Activated T-helper 2 cell treated with anti-CD3 and anti-CD28 coated beads, Interferon-gamma antibody, Interleukin-2, Interleukin-4, amounts not matched to agents 10 μg/mL and 5 μg/mL and 100 μg/mL, durations not matched to agents 14 hours and 24 hours and 36 hours (primary cell): ENCODE data around the gene EEPD1. TPM values are rescaled to one million over a fixed set of nuclear protein-coding genes. Genes with fewer than 3 reads are reported as not detected.
"Not testable (repeated sequence)": the region's sequence is repeated elsewhere in the genome, so short reads cannot be mapped to it uniquely, and the experiment has no call there.

Source experiments
- DNase-seq: peaks from one replicate; pipeline ENCODE4 v3.0.0; 2021; ENCODE audit warnings: low spot score
- H3K27ac Mint-ChIP-seq: one replicate; pipeline ENCODE4 v1.8.0; 2021; ENCODE audit warnings: mixed read lengths
- H3K27me3 Mint-ChIP-seq: one replicate; pipeline ENCODE4 v1.8.0; 2021; ENCODE audit warnings: low read depth, mixed read lengths
- H3K36me3 Mint-ChIP-seq: one replicate; pipeline ENCODE4 v1.8.0; 2021; ENCODE audit warnings: low read depth, mixed read lengths
- H3K4me1 Mint-ChIP-seq: one replicate; pipeline ENCODE4 v1.8.0; 2021; ENCODE audit warnings: low read depth, mixed read lengths
- H3K4me3 Mint-ChIP-seq: one replicate; pipeline ENCODE4 v1.8.0; 2021; ENCODE audit warnings: low read depth, mild to moderate bottlenecking, moderate library complexity, mixed read lengths
- H3K9me3 Mint-ChIP-seq: one replicate; pipeline ENCODE4 v1.8.0; 2021; ENCODE audit warnings: mixed read lengths
- intact Hi-C: fragments of 100-400 bp; cut with micrococcal nuclease; formaldehyde crosslinking; loops from one replicate; pipeline ENCODE4 v1.15.1; 2023
- total RNA-seq: library from RNA; stranded (reverse); gene quantifications from 2 replicates; pipeline ENCODE4 v1.2.3, GENCODE V29; 2022

The EEPD1 gene
- total RNA-seq, 1 donor from 2014 or later: 0.57 TPM

DNA sequence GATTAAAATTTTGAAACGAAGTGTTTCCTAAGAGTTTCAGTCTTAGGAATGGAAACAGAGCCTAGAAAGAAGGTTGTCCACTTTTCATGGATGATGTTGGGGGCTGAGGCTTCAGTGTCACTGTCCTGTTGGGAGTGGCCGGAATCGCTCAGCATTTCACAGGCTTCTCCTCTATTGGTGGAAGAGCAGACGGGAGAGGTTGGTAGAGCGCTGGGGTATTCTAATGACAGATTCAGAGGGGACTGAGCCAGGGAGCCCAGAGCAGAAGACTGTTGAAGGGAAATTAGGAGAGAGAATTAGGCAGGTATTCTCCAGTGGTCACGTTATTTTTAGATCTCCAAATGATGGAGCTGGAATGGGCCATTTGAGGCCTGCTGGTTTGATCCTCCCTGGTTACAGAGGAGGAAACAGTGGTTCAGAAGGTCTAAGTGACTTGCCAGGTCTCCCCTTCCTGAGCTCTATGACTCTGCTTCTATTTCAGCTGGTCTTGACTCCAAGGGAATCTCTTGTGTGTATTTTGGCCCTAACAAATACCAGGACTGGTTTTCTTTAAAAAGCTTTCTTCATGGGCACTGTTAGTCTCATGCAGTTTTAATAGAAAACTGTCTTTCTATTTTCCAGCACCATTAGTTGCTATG, 35.7 kb upstream of the EEPD1 start:
- no peak overlapping the region for H3K4me3 Mint-ChIP-seq
- intact Hi-C loops: loop anchor here (5.0 to 10.0 kb wide), 4 partner anchors 35 to 393 kb away; partner anchors contain the start of genes EEPD1 and SEPTIN7
- peaks cover 25% of the 10 kb centered on the region for H3K27me3 Mint-ChIP-seq
- DNase-seq: no peak
- H3K9me3 Mint-ChIP-seq: peaks cover 5% of the 10 kb centered on the region
- H3K27ac Mint-ChIP-seq: peak overlapping the region; percentile 44
- H3K36me3 Mint-ChIP-seq: no peaks in the 10 kb centered on the region
- H3K4me1 Mint-ChIP-seq: peaks cover 27% of the 10 kb centered on the region

DNA sequence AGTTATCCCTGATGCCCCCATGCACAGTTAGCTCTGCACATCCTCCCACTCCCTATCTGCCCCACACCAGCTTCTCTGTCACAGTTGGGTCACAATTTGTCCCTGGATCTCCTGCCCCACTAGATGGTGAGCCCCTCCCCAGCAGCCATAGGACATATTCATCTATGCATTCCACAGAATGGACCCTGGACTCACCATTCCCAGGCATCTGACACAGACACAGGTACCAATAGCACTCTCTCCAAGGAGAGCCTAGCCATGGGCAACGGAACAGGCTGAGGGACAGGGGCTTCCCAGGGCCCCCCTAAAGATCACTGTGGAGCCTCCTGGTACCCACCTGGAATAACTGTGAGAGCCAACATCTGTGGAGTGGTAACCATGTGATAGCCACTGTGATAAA, 34.7 kb upstream of the EEPD1 start:
- H3K4me3 Mint-ChIP-seq: no peak overlapping the region
- no peaks in the 10 kb centered on the region for H3K36me3 Mint-ChIP-seq
- peaks cover 14% of the 10 kb centered on the region for H3K9me3 Mint-ChIP-seq
- no peak for DNase-seq
- peaks cover 27% of the 10 kb centered on the region for H3K4me1 Mint-ChIP-seq
- no peak overlapping the region for H3K27ac Mint-ChIP-seq
- intact Hi-C loops: loop anchor here (5.0 to 10.0 kb wide), 4 partner anchors 34 to 394 kb away; partner anchors contain the start of genes EEPD1 and SEPTIN7
- H3K27me3 Mint-ChIP-seq: peaks cover 27% of the 10 kb centered on the region

DNA sequence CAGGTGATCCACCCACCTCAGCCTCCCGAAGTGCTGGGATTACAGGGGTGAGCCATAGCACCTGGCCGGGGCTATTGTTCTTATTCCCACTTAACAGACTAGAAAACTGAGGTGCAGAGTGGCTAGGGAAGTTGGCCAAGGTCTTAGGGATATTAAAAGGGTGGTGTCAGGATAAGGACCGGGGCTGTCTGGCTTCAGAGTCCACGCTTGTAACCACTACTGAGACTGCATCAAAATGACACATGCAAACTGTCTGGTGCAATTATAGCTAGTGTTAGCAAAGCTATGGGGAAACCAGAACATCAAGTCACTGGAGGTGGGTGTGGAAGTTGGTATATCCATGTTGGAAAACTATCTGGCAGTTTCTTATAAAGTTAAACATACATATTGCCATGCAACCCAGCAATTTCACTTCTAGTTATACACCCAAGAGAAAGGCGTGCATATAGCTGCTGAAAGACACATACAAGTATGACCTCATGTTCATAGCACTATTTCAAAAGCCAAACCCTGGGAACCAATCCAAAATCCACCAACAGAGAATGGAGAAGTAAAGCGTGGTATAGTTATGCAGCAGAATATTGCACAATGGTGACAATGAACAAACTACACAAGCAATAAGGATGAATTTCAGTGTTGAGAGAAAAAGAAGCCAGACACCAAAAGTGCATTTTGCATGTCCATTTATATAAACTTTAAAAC, 33.9 kb upstream of the EEPD1 start:
- peaks cover 27% of the 10 kb centered on the region for H3K4me1 Mint-ChIP-seq
- no peak overlapping the region for H3K4me3 Mint-ChIP-seq
- H3K27me3 Mint-ChIP-seq: peaks cover 32% of the 10 kb centered on the region
- H3K27ac Mint-ChIP-seq: no peak overlapping the region
- DNase-seq: no peak
- H3K36me3 Mint-ChIP-seq: no peaks in the 10 kb centered on the region
- intact Hi-C loops: loop anchor here (5.0 to 10.0 kb wide), 4 partner anchors 33 to 394 kb away; partner anchors contain the start of genes EEPD1 and SEPTIN7
- H3K9me3 Mint-ChIP-seq: peaks cover 15% of the 10 kb centered on the region

DNA sequence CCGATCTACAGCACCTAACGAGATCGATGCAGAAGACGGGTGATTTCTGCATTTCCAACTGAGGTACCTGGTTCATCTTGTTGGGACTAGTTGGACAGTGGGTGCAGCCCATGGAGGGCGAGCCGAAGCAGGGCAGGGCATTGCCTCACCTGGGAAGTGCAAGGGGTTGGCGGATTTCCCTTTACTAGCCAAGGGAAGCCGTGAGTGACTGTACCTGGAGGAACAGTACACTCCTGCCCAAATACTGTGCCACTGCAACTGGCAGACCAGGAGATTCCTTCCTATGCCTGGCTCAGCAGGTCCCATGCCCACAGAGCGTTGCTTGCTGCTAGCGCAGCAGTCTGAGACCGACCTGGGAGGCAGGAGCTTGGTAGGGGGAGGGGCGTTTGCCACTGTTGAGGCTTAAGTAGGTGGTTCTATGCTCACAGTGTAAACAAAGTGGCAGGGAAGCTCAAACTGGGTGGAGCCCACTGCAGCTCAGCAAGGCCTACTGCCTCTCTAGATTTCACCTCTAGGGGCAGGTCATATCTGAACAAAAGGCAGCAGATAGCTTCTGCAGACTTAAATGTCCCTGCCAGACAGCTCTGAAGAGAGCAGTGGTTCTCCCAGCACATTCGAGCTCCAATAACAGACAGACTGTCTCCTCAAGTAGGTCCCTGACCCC, 32.9 kb upstream of the EEPD1 start:
- H3K27me3 Mint-ChIP-seq: peaks cover 36% of the 10 kb centered on the region
- intact Hi-C loops: loop anchor here (5.0 to 10.0 kb wide), 4 partner anchors 32 to 395 kb away; partner anchors contain the start of genes EEPD1 and SEPTIN7
- not testable (repeated sequence) for H3K4me3 Mint-ChIP-seq, H3K36me3 Mint-ChIP-seq, DNase-seq, H3K27ac Mint-ChIP-seq
- peaks cover 22% of the 10 kb centered on the region for H3K4me1 Mint-ChIP-seq
- peaks cover 23% of the 10 kb centered on the region for H3K9me3 Mint-ChIP-seq

DNA sequence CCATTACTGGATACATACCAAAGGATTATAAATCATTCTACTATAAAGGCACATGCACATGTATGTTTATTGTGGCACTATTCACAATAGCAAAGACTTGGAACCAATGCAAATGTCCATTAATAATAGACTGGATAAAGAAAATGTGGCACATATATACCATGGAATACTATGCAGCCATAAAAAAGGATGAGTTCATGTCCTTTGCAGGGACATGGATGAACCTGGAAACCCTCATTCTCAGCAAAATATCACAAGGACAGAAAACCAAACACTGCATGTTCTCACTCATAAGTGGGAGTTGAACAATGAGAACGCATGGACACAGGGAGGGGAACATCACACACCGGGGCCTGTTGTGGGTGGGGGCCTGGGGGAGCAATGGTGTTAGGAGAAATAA, 27.4 kb upstream of the EEPD1 start:
- peaks cover 26% of the 10 kb centered on the region for H3K9me3 Mint-ChIP-seq
- intact Hi-C loops, DNase-seq, H3K27ac Mint-ChIP-seq, H3K36me3 Mint-ChIP-seq, H3K4me3 Mint-ChIP-seq, H3K4me1 Mint-ChIP-seq: not testable (repeated sequence)
- peaks cover 33% of the 10 kb centered on the region for H3K27me3 Mint-ChIP-seq

DNA sequence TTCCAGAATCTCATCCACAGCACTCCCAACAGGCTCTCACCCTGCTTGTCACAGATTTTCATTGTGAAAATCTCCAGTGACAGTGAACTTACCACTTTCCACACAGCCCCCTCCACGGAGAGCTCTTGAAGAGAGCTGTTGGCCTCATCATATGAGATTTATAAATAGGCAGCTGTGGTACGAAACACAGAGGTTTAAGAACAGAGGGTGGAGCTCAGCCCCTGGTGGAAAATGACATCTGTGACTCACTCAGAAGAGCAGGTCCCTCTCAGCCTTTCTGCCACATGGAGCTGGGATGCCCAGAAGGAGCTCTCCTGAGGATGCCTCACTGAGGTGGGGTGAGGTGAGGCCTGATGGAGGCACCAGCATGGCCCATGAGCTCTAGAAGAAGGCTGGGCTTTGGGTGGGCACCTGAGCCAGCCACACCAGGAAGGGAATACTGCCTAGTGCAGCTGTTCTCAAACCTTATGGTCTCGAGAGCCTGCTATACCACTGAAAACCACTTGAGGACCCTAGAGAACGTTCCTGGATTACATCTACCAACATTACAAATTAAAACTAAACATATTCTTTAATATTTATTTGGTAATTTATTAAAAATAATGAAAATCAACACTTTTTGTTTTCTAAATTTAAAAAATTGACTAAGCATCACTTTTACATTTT, 25.8 kb upstream of the EEPD1 start:
- Mint-ChIP-seq H3K9me3 (peaks cover 22% of the 10 kb centered on the region), H3K4me3 (no peak overlapping the region), H3K27me3 (peaks cover 31% of the 10 kb centered on the region), H3K36me3 (no peaks in the 10 kb centered on the region), H3K27ac (no peak overlapping the region), H3K4me1 (no peaks in the 10 kb centered on the region)
- no peak for DNase-seq
- intact Hi-C loops: no loop called here

DNA sequence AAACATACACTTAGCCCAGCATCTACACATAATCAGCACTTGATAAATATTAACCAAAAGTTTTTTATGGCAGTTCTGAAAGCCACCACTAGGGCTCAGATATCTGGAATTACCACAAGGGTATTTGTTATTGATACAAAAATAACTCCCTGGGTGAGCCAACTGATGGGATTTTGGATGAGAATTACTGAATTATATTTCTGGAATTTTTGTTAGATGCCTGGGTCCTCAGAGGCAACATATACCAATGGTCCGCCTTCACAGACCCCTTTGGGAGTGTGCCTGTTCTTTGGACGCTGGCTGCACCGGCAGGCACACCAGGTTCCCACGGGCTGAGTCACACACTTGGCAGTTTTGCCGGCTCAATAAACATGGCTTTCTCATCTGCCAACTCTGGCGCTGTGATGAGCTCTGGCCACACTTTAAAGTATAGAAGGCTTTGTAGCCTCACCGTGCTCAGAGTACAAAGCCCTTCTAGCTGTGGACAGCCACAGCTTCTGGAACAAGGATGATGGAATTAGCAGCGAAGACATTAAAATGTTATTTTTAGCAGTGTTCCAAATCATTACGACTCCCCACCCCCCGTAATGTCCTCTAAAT, 24.5 kb upstream of the EEPD1 start:
- Mint-ChIP-seq H3K36me3 (no peaks in the 10 kb centered on the region), H3K27me3 (peaks cover 19% of the 10 kb centered on the region), H3K27ac (no peak overlapping the region), H3K4me3 (no peak overlapping the region), H3K9me3 (peaks cover 12% of the 10 kb centered on the region), H3K4me1 (no peaks in the 10 kb centered on the region)
- DNase-seq: no peak
- intact Hi-C loops: no loop called here

DNA sequence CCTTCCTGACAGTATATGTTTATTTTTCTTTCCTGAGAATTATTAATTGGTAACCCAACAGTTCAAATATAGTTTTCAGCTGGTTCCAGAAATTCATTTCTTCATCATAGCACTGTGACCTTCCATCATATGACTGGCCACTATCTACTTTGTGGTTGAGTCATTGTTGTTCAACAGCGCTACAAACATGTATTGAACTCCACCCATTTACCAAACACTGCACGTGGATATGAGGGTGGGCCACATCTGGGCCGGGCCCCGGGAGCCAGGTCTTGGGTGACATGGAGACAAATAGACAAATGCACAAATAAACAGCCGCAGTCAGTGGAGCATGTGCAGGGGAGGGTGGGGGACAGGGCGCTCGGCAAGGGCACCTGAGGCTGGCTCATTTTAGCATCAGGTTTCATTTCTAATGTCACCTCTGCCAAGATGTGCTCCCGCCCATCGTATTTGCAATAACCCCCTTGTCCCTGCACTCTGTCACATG, 24.0 kb upstream of the EEPD1 start:
- Mint-ChIP-seq H3K27ac (no peak overlapping the region), H3K9me3 (peaks cover 12% of the 10 kb centered on the region), H3K36me3 (no peaks in the 10 kb centered on the region), H3K4me3 (no peak overlapping the region), H3K27me3 (peaks cover 14% of the 10 kb centered on the region), H3K4me1 (no peaks in the 10 kb centered on the region)
- no peak for DNase-seq
- intact Hi-C loops: no loop called here

DNA sequence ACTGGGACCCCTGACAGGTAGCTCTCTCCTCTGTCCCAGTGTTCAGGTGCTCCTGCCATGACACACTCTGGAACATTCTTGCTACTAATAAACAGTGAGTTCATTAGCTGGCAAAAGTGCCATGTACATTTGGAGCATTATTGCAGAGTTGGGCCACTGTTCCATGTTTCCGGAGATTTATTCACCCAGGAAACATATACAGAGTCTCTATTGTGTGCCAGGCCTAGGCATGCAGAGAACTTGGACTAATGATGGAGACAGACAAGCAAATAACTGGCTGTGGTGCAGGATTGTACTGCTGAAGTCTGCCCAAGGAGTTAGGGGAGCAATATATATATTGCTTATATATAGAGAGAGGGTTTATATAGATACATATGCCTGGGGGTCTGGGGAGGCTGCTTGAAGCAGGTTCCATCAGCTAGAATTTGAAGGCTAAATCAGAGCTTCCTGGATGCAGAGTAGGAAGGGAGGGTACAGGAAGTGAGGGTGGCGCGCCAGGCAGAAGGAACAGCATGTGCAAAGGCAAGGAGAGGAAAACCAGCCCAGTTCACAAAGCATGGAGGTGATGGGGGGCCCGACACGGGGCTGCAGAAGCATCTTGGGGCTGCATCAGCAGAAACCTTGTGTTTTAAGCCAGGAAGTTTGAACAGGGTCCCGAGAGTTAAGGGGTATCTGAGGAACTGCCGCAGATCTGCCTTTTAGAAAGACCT, 22.7 kb upstream of the EEPD1 start:
- no peak overlapping the region for H3K27ac Mint-ChIP-seq
- DNase-seq: no peak
- H3K9me3 Mint-ChIP-seq: no peaks in the 10 kb centered on the region
- no peak overlapping the region for H3K4me3 Mint-ChIP-seq
- H3K4me1 Mint-ChIP-seq: no peaks in the 10 kb centered on the region
- no peaks in the 10 kb centered on the region for H3K36me3 Mint-ChIP-seq
- intact Hi-C loops: no loop called here
- H3K27me3 Mint-ChIP-seq: peaks cover 3% of the 10 kb centered on the region

DNA sequence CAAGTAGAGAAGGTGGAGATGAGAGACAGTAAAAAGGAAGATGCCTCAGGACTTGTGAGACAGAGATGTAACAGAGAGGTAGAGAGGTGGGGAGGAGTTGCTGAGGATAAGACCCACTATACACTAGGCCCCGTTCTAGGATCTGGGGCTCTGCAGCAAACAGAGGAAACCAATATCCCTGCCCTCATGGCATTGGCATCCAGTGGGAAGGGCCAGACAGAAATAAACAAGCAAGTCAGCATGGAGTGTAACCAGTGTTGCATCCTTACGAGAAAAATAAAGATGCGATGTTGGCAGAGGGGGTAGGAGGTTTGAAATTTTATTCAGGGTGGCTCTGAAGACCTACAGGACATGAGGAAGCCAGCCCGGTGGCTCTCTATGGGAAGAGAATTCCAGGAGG, 22.0 kb upstream of the EEPD1 start:
- no peaks in the 10 kb centered on the region for H3K4me1 Mint-ChIP-seq
- no peaks in the 10 kb centered on the region for H3K36me3 Mint-ChIP-seq
- H3K9me3 Mint-ChIP-seq: no peaks in the 10 kb centered on the region
- peaks cover 3% of the 10 kb centered on the region for H3K27me3 Mint-ChIP-seq
- H3K27ac Mint-ChIP-seq: no peak overlapping the region
- intact Hi-C loops: no loop called here
- no peak for DNase-seq
- H3K4me3 Mint-ChIP-seq: no peak overlapping the region

DNA sequence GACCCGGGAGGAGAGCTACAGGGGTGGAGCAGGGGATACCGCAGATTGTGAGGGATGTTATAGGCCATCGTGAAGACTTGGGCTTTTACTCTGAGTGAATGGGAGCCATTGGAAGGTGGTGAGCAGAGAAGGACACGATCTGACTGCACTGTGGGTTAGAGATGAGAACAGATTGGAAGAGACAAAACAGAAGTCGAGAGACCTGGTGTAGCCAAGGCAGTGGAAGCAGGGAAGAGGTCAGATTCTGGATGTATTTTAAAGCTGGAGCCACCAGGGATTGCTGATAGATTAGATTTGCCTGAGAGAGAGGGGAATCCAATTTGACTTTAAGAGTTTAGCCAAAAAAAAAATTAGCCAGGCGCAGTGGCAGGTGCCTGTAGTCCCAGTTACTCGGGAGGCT, 21.6 kb upstream of the EEPD1 start:
- Mint-ChIP-seq H3K9me3 (no peaks in the 10 kb centered on the region), H3K27ac (no peak overlapping the region)

DNA sequence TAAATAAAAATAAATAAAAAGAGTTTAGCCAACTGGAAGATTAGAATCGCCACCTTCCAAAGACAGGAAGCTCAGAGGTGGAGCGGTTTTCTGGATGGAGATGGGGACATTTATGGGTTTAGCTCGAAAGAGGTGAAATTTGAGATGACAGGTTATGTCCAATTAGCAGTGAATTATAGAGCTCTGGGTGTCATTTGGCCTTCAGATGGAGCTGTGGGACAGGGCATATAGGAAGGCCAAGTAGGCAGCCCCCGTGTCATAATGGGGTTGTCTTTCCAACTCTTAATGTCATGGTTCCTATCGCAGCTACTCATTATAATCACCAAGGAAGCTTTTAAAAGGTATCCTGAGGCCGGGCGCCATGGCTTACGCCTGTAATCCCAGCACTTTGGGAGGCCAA, 21.0 kb upstream of the EEPD1 start:
- H3K36me3 Mint-ChIP-seq: no peaks in the 10 kb centered on the region
- H3K27me3 Mint-ChIP-seq: peaks cover 3% of the 10 kb centered on the region
- H3K4me1 Mint-ChIP-seq: peaks cover 3% of the 10 kb centered on the region
- H3K9me3 Mint-ChIP-seq: no peaks in the 10 kb centered on the region
- intact Hi-C loops: no loop called here
- H3K27ac Mint-ChIP-seq: no peak overlapping the region
- H3K4me3 Mint-ChIP-seq: no peak overlapping the region
- DNase-seq: no peak

More for the DNA sequence above, 21.6 kb upstream of the EEPD1 start:
- Mint-ChIP-seq H3K27me3 (peaks cover 3% of the 10 kb centered on the region), H3K4me3 (no peak overlapping the region), H3K4me1 (no peaks in the 10 kb centered on the region), H3K36me3 (no peaks in the 10 kb centered on the region)
- DNase-seq: no peak
- intact Hi-C loops: no loop called here
